ENCODE results near the gene MICALL2.

The MICALL2 gene

DNA sequence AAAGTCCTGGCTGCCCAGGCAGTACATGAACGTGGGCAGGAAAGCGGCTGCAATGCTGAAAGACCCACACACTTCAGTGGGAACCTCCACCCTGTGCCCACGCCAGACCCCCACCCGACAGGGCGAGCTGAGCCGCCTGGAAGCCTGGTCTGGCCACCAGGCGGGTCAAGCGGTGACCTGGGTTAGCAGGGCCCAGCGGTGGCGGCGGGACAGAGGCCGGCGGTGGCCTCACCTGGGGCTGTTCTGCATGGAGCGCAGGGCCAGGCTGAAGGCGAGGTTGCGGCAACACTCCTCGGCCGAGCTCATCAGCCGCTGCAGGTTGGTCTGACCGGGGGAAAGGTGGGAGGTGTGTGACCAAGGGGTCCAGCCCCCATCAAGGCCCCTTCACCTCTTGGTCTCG is 11.6 kb upstream of the MICALL2 start:
- H3K4me3 ChIP-seq (ENCODE audit: low read depth, low read length): no peak overlapping the region
- TF ChIP-seq, protein P1, sequence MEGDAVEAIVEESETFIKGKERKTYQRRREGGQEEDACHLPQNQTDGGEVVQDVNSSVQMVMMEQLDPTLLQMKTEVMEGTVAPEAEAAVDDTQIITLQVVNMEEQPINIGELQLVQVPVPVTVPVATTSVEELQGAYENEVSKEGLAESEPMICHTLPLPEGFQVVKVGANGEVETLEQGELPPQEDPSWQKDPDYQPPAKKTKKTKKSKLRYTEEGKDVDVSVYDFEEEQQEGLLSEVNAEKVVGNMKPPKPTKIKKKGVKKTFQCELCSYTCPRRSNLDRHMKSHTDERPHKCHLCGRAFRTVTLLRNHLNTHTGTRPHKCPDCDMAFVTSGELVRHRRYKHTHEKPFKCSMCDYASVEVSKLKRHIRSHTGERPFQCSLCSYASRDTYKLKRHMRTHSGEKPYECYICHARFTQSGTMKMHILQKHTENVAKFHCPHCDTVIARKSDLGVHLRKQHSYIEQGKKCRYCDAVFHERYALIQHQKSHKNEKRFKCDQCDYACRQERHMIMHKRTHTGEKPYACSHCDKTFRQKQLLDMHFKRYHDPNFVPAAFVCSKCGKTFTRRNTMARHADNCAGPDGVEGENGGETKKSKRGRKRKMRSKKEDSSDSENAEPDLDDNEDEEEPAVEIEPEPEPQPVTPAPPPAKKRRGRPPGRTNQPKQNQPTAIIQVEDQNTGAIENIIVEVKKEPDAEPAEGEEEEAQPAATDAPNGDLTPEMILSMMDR (IDR thresholded peaks at IDR 0.05; ENCODE audit: control insufficient read depth, extremely low read depth, insufficient read depth): no peak
- DNase-seq (ENCODE audit: low read depth): no peak

GRCh38 chr7:1468643-1469298 is 9.5 kb upstream of the MICALL2 start:
- TF ChIP-seq, protein P1 (IDR thresholded peaks at IDR 0.05; ENCODE audit: control insufficient read depth, extremely low read depth, insufficient read depth): no peak
- H3K4me3 ChIP-seq (ENCODE audit: low read depth, low read length): no peak overlapping the region
- no peak for DNase-seq (ENCODE audit: low read depth)

- no peak for DNase-seq (ENCODE audit: low read depth)
- H3K4me3 ChIP-seq (ENCODE audit: low read depth, low read length): no peak overlapping the region
- TF ChIP-seq, protein P1 (IDR thresholded peaks at IDR 0.05; ENCODE audit: control insufficient read depth, extremely low read depth, insufficient read depth): no peak
These were observed 8.9 kb upstream of the MICALL2 start for GRCh38 chr7:1468203-1468602.

DNA sequence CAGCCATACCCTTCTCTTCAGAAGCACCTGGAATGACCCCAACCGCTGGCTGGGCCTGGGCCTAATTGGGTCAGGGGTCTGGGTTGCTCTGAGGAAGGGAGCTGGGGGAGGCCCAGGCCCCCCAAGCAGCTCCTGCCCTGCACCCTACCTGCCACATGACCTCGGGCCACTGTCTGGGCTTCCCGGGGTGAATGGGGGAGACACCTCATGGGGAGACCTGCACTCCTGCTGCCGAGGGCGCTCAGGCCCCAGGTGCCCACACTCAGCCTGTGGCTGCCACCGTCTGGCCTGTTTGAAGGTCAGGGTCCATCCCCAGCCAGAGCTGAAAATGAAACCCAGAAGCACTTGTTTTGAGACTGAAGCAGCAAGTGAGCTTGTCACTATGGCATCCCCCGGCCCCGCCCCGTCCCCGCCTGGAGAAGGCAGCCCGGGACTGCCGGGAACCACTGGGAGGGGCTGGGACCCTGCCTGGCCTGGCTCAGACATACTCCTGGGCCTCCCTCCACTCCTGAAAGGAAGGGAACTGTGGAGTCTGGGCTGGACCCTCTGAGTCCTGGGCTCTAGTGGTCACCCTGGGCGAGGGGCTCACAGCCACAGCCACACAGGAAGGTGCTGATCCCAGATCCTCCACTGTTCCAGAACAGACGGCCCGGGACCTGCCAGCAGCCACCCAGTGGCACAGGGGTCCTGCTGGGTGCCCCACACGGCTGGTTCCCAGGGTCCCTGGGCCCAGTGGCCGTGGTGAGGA is 7.4 kb upstream of the MICALL2 start:
- H3K4me3 ChIP-seq (ENCODE audit: low read depth, low read length): no peak overlapping the region
- DNase-seq (ENCODE audit: low read depth): no peak
- TF ChIP-seq, protein P1 (IDR thresholded peaks at IDR 0.05; ENCODE audit: control insufficient read depth, extremely low read depth, insufficient read depth): no peak

DNA sequence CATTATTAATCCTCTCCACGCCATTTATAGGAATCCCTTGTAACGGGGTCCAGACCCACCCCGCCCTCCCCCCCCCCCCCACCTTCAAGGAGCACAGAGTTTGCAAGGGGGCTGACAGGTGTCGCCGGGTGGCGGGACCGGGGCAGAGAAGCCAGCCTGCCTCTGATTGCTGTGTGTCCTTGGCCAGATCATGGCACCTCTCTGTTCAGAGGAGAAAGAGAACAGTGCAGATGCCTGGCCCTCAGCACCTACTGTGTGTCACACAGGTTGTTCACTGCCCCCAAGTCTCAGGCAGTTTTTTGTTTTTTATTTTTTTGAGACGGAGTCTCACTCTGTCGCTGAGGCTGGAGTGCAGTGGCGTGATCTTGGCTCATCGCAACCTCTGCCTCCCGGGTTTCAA is 5.4 kb upstream of the MICALL2 start:
- TF ChIP-seq, protein P1 (IDR thresholded peaks at IDR 0.05; ENCODE audit: control insufficient read depth, extremely low read depth, insufficient read depth): no peak
- no peak overlapping the region for H3K4me3 ChIP-seq (ENCODE audit: low read depth, low read length)
- no peak for DNase-seq (ENCODE audit: low read depth)

DNA sequence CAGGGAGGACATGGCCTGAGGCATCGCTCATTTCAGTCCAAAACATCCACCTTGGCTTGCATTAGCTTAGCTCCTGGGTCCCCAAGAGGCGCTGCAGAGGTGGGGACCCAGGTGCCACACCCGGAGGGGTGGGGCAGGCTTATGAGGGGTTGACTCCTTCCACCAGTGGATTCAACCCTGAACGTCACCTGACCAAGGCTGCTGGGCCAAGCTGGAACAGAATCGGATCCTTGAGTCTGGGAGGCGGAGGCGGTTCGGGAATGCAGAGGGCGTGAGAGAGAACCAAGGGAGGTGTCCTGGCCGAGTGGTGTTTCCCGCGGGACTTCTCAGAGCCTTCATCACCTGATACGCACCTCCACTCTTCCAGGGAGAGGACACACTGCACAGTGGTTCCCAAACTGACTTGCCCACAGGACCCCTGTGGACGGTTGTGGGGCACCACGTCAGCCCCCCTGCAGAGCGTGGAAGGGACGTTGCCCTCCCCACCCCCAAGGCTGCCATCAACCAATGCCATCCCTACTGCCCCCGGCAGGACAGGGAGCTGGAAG is 4.5 kb upstream of the MICALL2 start:
- DNase-seq (ENCODE audit: low read depth): no peak
- TF ChIP-seq, protein P1 (IDR thresholded peaks at IDR 0.05; ENCODE audit: control insufficient read depth, extremely low read depth, insufficient read depth): no peak
- no peak overlapping the region for H3K4me3 ChIP-seq (ENCODE audit: low read depth, low read length)
